Measurements from ENCODE around the gene VPS54.

VPS54 gene

GRCh38 chr2:64019083-64019974 is at the start of gene VPS54:
VPS54 (minus strand) TSS chr2:64019428; CDS start chr2:63983999, 35,429 bp downstream.
- peak; percentile 81 for DNase-seq (ENCODE audit: low read depth)
- no peaks in the 10 kb centered on the region for H3K27me3 ChIP-seq (replicated peaks; ENCODE audit: control insufficient read depth, insufficient read depth, low read length)

GRCh38 chr2:64067326-64067725 is 48.1 kb upstream of the VPS54 start:
- H3K27me3 ChIP-seq (replicated peaks; ENCODE audit: control insufficient read depth, insufficient read depth, low read length) = no peaks in the 10 kb centered on the region
- no peak overlapping the region for H3K9ac ChIP-seq (ENCODE audit: low read length)
- no peak for DNase-seq (ENCODE audit: low read depth)
- no peaks in the 10 kb centered on the region for H3K9me3 ChIP-seq (ENCODE audit: control insufficient read depth, low read length)
- peaks cover 6% of the 10 kb centered on the region for H3K4me1 ChIP-seq (ENCODE audit: control insufficient read depth, insufficient read depth, low read length)
- H3K4me3 ChIP-seq (ENCODE audit: low read length) = no peak overlapping the region
- no peaks in the 10 kb centered on the region for H3K36me3 ChIP-seq (ENCODE audit: control insufficient read depth, insufficient read depth, low read length, severe bottlenecking)

More at GRCh38 chr2:64019083-64019974, at the start of gene VPS54:
- Histone ChIP-seq H3K4me1 (ENCODE audit: control insufficient read depth, insufficient read depth, low read length) (peaks cover 30% of the 10 kb centered on the region), H3K9me3 (ENCODE audit: control insufficient read depth, low read length) (no peaks in the 10 kb centered on the region), H3K36me3 (ENCODE audit: control insufficient read depth, insufficient read depth, low read length, severe bottlenecking) (no peaks in the 10 kb centered on the region), H3K9ac (ENCODE audit: low read length) (peak within 1 kb of the TSS; percentile 97), H3K4me3 (ENCODE audit: low read length) (peak within 1 kb of the TSS; percentile 98)

GRCh38 chr2:64065516-64065915 is 46.3 kb upstream of the VPS54 start:
- peaks cover 6% of the 10 kb centered on the region for H3K4me1 ChIP-seq (ENCODE audit: control insufficient read depth, insufficient read depth, low read length)
- H3K27me3 ChIP-seq (replicated peaks; ENCODE audit: control insufficient read depth, insufficient read depth, low read length) = no peaks in the 10 kb centered on the region
- no peak overlapping the region for H3K4me3 ChIP-seq (ENCODE audit: low read length)
- no peak overlapping the region for H3K9ac ChIP-seq (ENCODE audit: low read length)
- no peak for DNase-seq (ENCODE audit: low read depth)
- no peaks in the 10 kb centered on the region for H3K9me3 ChIP-seq (ENCODE audit: control insufficient read depth, low read length)
- no peaks in the 10 kb centered on the region for H3K36me3 ChIP-seq (ENCODE audit: control insufficient read depth, insufficient read depth, low read length, severe bottlenecking)

GRCh38 chr2:64063924-64064331 is 44.7 kb upstream of the VPS54 start:
- H3K36me3 ChIP-seq (ENCODE audit: control insufficient read depth, insufficient read depth, low read length, severe bottlenecking) = no peaks in the 10 kb centered on the region
- peaks cover 6% of the 10 kb centered on the region for H3K4me1 ChIP-seq (ENCODE audit: control insufficient read depth, insufficient read depth, low read length)
- H3K9me3 ChIP-seq (ENCODE audit: control insufficient read depth, low read length) = no peaks in the 10 kb centered on the region
- no peak overlapping the region for H3K4me3 ChIP-seq (ENCODE audit: low read length)
- no peaks in the 10 kb centered on the region for H3K27me3 ChIP-seq (replicated peaks; ENCODE audit: control insufficient read depth, insufficient read depth, low read length)
- peak; percentile 10 for DNase-seq (ENCODE audit: low read depth)
- H3K9ac ChIP-seq (ENCODE audit: low read length) = no peak overlapping the region

GRCh38 chr2:64063454-64063853 is 44.2 kb upstream of the VPS54 start:
- Histone ChIP-seq H3K27me3 (replicated peaks; ENCODE audit: control insufficient read depth, insufficient read depth, low read length) (no peaks in the 10 kb centered on the region), H3K9me3 (ENCODE audit: control insufficient read depth, low read length) (no peaks in the 10 kb centered on the region), H3K9ac (ENCODE audit: low read length) (no peak overlapping the region), H3K36me3 (ENCODE audit: control insufficient read depth, insufficient read depth, low read length, severe bottlenecking) (no peaks in the 10 kb centered on the region), H3K4me3 (ENCODE audit: low read length) (no peak overlapping the region), H3K4me1 (ENCODE audit: control insufficient read depth, insufficient read depth, low read length) (peaks cover 6% of the 10 kb centered on the region)
- DNase-seq (ENCODE audit: low read depth) = no peak

GRCh38 chr2:64062840-64063239 is 43.6 kb upstream of the VPS54 start:
- Histone ChIP-seq H3K9me3 (ENCODE audit: control insufficient read depth, low read length) (no peaks in the 10 kb centered on the region), H3K9ac (ENCODE audit: low read length) (no peak overlapping the region), H3K4me3 (ENCODE audit: low read length) (no peak overlapping the region), H3K27me3 (replicated peaks; ENCODE audit: control insufficient read depth, insufficient read depth, low read length) (no peaks in the 10 kb centered on the region), H3K4me1 (ENCODE audit: control insufficient read depth, insufficient read depth, low read length) (peaks cover 6% of the 10 kb centered on the region), H3K36me3 (ENCODE audit: control insufficient read depth, insufficient read depth, low read length, severe bottlenecking) (no peaks in the 10 kb centered on the region)
- DNase-seq (ENCODE audit: low read depth) = peak; percentile 64

- Histone ChIP-seq H3K36me3 (ENCODE audit: control insufficient read depth, insufficient read depth, low read length, severe bottlenecking) (no peaks in the 10 kb centered on the region), H3K4me3 (ENCODE audit: low read length) (no peak overlapping the region)
- DNase-seq (ENCODE audit: low read depth) = no peak
Observed at GRCh38 chr2:64059270-64059669, 40.0 kb upstream of the VPS54 start.

GRCh38 chr2:64056021-64056420 is 36.8 kb upstream of the VPS54 start:
- H3K4me3 ChIP-seq (ENCODE audit: low read length) = no peak overlapping the region
- H3K4me1 ChIP-seq (ENCODE audit: control insufficient read depth, insufficient read depth, low read length) = no peaks in the 10 kb centered on the region
- H3K9me3 ChIP-seq (ENCODE audit: control insufficient read depth, low read length) = no peaks in the 10 kb centered on the region
- no peak overlapping the region for H3K9ac ChIP-seq (ENCODE audit: low read length)
- DNase-seq (ENCODE audit: low read depth) = no peak
- H3K36me3 ChIP-seq (ENCODE audit: control insufficient read depth, insufficient read depth, low read length, severe bottlenecking) = no peaks in the 10 kb centered on the region
- H3K27me3 ChIP-seq (replicated peaks; ENCODE audit: control insufficient read depth, insufficient read depth, low read length) = no peaks in the 10 kb centered on the region

More at GRCh38 chr2:64059270-64059669, 40.0 kb upstream of the VPS54 start:
- Histone ChIP-seq H3K9ac (ENCODE audit: low read length) (no peak overlapping the region), H3K9me3 (ENCODE audit: control insufficient read depth, low read length) (no peaks in the 10 kb centered on the region), H3K4me1 (ENCODE audit: control insufficient read depth, insufficient read depth, low read length) (peaks cover 3% of the 10 kb centered on the region), H3K27me3 (replicated peaks; ENCODE audit: control insufficient read depth, insufficient read depth, low read length) (no peaks in the 10 kb centered on the region)

GRCh38 chr2:64054161-64054915 is 35.1 kb upstream of the VPS54 start:
- Histone ChIP-seq H3K9me3 (ENCODE audit: control insufficient read depth, low read length) (no peaks in the 10 kb centered on the region), H3K27me3 (replicated peaks; ENCODE audit: control insufficient read depth, insufficient read depth, low read length) (no peaks in the 10 kb centered on the region), H3K36me3 (ENCODE audit: control insufficient read depth, insufficient read depth, low read length, severe bottlenecking) (no peaks in the 10 kb centered on the region), H3K4me1 (ENCODE audit: control insufficient read depth, insufficient read depth, low read length) (peaks cover 3% of the 10 kb centered on the region), H3K4me3 (ENCODE audit: low read length) (no peak overlapping the region), H3K9ac (ENCODE audit: low read length) (no peak overlapping the region)
- no peak for DNase-seq (ENCODE audit: low read depth)

GRCh38 chr2:64052463-64053241 is 33.4 kb upstream of the VPS54 start:
- H3K4me3 ChIP-seq (ENCODE audit: low read length) = no peak overlapping the region
- no peaks in the 10 kb centered on the region for H3K27me3 ChIP-seq (replicated peaks; ENCODE audit: control insufficient read depth, insufficient read depth, low read length)
- H3K9me3 ChIP-seq (ENCODE audit: control insufficient read depth, low read length) = no peaks in the 10 kb centered on the region
- H3K36me3 ChIP-seq (ENCODE audit: control insufficient read depth, insufficient read depth, low read length, severe bottlenecking) = no peaks in the 10 kb centered on the region
- no peak for DNase-seq (ENCODE audit: low read depth)
- H3K4me1 ChIP-seq (ENCODE audit: control insufficient read depth, insufficient read depth, low read length) = peaks cover 3% of the 10 kb centered on the region
- H3K9ac ChIP-seq (ENCODE audit: low read length) = no peak overlapping the region
